IPS-NIHi11 (cell line): ENCODE results near the gene PRICKLE4.

ENCODE experiments used
- DNase-seq: peaks from one replicate; pipeline ENCODE4 v3.0.0; 2012; ENCODE audit warnings: mixed read lengths, low spot score

Gene PRICKLE4

GRCh38 chr6:41771058-41771983 lies 9.3 kb upstream of the PRICKLE4 start:
- no peak for DNase-seq

GRCh38 chr6:41774841-41775240 lies 5.7 kb upstream of the PRICKLE4 start:
- DNase-seq: no peak

GRCh38 chr6:41775293-41775882 lies 5.2 kb upstream of the PRICKLE4 start:
- DNase-seq: no peak

GRCh38 chr6:41777551-41778285 lies 2.9 kb upstream of the PRICKLE4 start:
- no peak for DNase-seq

GRCh38 chr6:41778895-41779294 lies 1.7 kb upstream of the PRICKLE4 start:
- DNase-seq: no peak

- DNase-seq: no peak
Observed at GRCh38 chr6:41779336-41779735, 1.2 kb upstream of the PRICKLE4 start.

- DNase-seq: peak; percentile 98
Observed at GRCh38 chr6:41779788-41780550, 613 bp upstream of the PRICKLE4 start, which contains the start of gene FRS3. TSS of gene FRS3 (minus strand) at chr6:41779900. CDS start at chr6:41776987, 2,913 bp downstream.

- DNase-seq: no peak
Observed at GRCh38 chr6:41781366-41781730, 766 bp downstream of the PRICKLE4 start.

GRCh38 chr6:41783106-41783780 lies 2.7 kb downstream of the PRICKLE4 start:
- DNase-seq: no peak

GRCh38 chr6:41784581-41785171 lies 4.1 kb downstream of the PRICKLE4 start:
- DNase-seq: no peak

GRCh38 chr6:41785254-41785653 lies 4.7 kb downstream of the PRICKLE4 start:
- DNase-seq: no peak

GRCh38 chr6:41785689-41786450 lies 5.3 kb downstream of the PRICKLE4 start:
- peak; percentile 49 for DNase-seq

GRCh38 chr6:41786451-41787218 lies 6.1 kb downstream of the PRICKLE4 start:
- DNase-seq: peak; percentile 90

- peak; percentile 87 for DNase-seq
Observed at GRCh38 chr6:41787219-41787917, 6.8 kb downstream of the PRICKLE4 start, which contains the start of gene TOMM6. TSS of gene TOMM6 (plus strand) at chr6:41787694. CDS start at chr6:41787698, 4 bp downstream.

GRCh38 chr6:41789390-41789724 lies 8.8 kb downstream of the PRICKLE4 start:
- no peak for DNase-seq

- DNase-seq: no peak
Observed at GRCh38 chr6:41790045-41790444, 9.5 kb downstream of the PRICKLE4 start.

- no peak for DNase-seq
Observed at GRCh38 chr6:41791305-41791704, 10.7 kb downstream of the PRICKLE4 start.

- DNase-seq: no peak
Observed at GRCh38 chr6:41791984-41792383, 11.4 kb downstream of the PRICKLE4 start.

GRCh38 chr6:41796474-41796873 lies 15.9 kb downstream of the PRICKLE4 start:
- no peak for DNase-seq
